DMS53 (cell line): ENCODE measurements around the gene HIBCH.
"Not testable (repeated sequence)": the region's sequence is repeated elsewhere in the genome, so short reads cannot be mapped to it uniquely, and the experiment has no call there.

Experiments used
- DNase-seq: peaks from one replicate; lab custom pipeline; 2025; lab: John Stamatoyannopoulos, UW

HIBCH gene

GRCh38 chr2:190304404-190304803, 15.2 kb downstream of the HIBCH start:
- no peak for DNase-seq

- no peak for DNase-seq
Measured at GRCh38 chr2:190303647-190304046, 16.0 kb downstream of the HIBCH start.

- no peak for DNase-seq
Measured at GRCh38 chr2:190302052-190302451, 17.6 kb downstream of the HIBCH start.

- no peak for DNase-seq
Measured at GRCh38 chr2:190301032-190301431, 18.6 kb downstream of the HIBCH start.

GRCh38 chr2:190297880-190298279, 21.7 kb downstream of the HIBCH start:
- DNase-seq, result not testable (repeated sequence)

- no peak for DNase-seq
Measured at GRCh38 chr2:190283783-190284182, 35.8 kb downstream of the HIBCH start.

- DNase-seq, result peak; percentile 32
Measured at GRCh38 chr2:190280565-190281350, 38.9 kb downstream of the HIBCH start.

GRCh38 chr2:190279256-190280134, 40.1 kb downstream of the HIBCH start:
- not testable (repeated sequence) for DNase-seq

GRCh38 chr2:190277234-190278112, 42.2 kb downstream of the HIBCH start:
- DNase-seq, result peak; percentile 63

GRCh38 chr2:190272457-190272842, 47.2 kb downstream of the HIBCH start:
- no peak for DNase-seq

- no peak for DNase-seq
Measured at GRCh38 chr2:190271783-190272456, 47.7 kb downstream of the HIBCH start.

GRCh38 chr2:190270298-190270697, 49.3 kb downstream of the HIBCH start:
- DNase-seq, result peak; percentile 83

- DNase-seq, result not testable (repeated sequence)
Measured at GRCh38 chr2:190269699-190270098, 49.9 kb downstream of the HIBCH start.

- no peak for DNase-seq
Measured at GRCh38 chr2:190267302-190267701, 52.3 kb downstream of the HIBCH start.

GRCh38 chr2:190266314-190266713, 53.3 kb downstream of the HIBCH start:
- peak; percentile 25 for DNase-seq

- DNase-seq, result no peak
Measured at GRCh38 chr2:190261851-190262250, 57.8 kb downstream of the HIBCH start.

GRCh38 chr2:190256087-190256486, 63.5 kb downstream of the HIBCH start:
- no peak for DNase-seq

- DNase-seq, result no peak
Measured at GRCh38 chr2:190255676-190256075, 64.0 kb downstream of the HIBCH start.

GRCh38 chr2:190254063-190254850, 65.4 kb downstream of the HIBCH start:
- DNase-seq, result no peak

GRCh38 chr2:190250421-190250820, 69.2 kb downstream of the HIBCH start:
- no peak for DNase-seq
